Right ventricle myocardium inferior (tissue), 1 donor: ENCODE results near the gene KRTCAP2. TPM values are rescaled to one million over a fixed set of nuclear protein-coding genes. Genes with fewer than 3 reads are reported as not detected.
"Not testable (repeated sequence)": the region's sequence is repeated elsewhere in the genome, so short reads cannot be mapped to it uniquely, and the experiment has no call there.

Experiments used
- ATAC-seq: fragments of 200-7000 bp; cut with Tn5 transposase; one replicate; pipeline ENCODE4 v1.9.1; 2020; ENCODE audit warnings: mild to moderate bottlenecking, moderate library complexity
- DNase-seq: peaks from one replicate; pipeline ENCODE4 v3.0.0; 2021; ENCODE audit errors: missing footprints
- intact Hi-C: fragments of 100-400 bp; cut with DNase I; formaldehyde crosslinking; loops from one replicate; pipeline ENCODE4 v1.11.0; 2022
- total RNA-seq: library from RNA; stranded (reverse); fragmentation: NEBNext Ultra II Directional; extraction: Animal tissue kit (Norgen Biotek cat#: 25700); gene quantifications from one replicate; pipeline ENCODE4 v1.2.1, GENCODE V29; 2021
- donor health status: DM: no; HTN: yes; CAD: no; lungs with severe emphysema.

The KRTCAP2 gene
- total RNA-seq, 1 donor from 2014 or later: 118 TPM

DNA sequence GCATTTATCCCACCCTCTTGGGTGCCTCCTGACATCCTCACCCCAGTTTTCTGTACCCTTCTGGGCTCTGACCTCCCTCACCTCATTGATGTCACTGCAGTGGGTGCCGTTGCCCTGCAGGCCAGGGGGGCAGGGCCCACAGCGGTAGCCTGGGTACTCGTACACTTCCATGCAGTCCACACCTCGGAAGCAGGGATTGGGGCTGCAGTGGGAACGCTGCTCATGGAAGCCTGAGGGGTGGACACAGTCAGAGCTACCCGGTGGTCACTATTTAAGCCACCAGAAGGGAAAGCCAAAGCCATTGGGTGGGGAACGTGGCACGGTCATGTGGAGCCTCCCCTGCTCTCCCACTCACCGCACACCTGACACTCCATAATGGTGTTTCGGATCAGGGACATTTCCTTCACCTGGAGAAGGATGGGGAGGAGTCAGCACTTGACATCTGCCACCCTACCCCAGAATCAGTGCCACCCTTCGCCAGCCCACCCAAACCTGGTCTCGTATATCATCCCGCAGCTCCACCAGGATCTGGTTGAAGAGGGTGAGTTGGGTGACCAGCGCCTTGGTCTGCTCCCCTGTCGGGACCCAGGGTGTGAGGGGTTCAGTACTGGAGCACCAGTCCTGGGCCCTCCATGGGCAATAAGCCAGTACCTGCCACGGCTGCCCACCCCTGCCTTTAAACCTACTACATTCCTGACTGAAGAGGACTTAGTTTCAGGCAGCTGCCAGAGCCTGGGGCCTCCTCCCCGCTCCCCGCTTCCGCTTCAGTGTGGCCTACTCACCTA is 29.8 kb upstream of the KRTCAP2 start:
- DNase-seq (no peak), ATAC-seq (no peak)
- intact Hi-C loops: no loop called here

DNA sequence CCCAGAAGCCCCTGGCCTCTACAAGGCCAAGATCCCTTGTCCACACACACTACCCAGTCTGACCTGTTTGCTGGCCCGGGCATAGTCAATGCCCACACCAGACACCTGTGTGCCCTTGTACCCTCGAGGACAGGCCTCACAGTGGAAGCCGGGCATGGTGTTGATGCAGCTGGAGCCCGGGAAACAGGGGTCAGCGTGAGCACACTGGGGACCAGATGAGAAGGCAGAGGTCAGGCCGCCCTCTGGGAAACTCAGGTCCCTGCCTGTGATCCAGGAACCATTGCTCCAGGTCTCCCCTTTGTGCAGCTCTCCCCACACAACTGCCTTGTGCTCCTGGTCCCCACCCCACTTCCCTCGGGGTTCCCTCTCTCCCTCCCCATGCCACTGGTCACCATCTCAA is 29.1 kb upstream of the KRTCAP2 start:
- DNase-seq: no peak
- intact Hi-C loops: no loop called here
- ATAC-seq: no peak

DNA sequence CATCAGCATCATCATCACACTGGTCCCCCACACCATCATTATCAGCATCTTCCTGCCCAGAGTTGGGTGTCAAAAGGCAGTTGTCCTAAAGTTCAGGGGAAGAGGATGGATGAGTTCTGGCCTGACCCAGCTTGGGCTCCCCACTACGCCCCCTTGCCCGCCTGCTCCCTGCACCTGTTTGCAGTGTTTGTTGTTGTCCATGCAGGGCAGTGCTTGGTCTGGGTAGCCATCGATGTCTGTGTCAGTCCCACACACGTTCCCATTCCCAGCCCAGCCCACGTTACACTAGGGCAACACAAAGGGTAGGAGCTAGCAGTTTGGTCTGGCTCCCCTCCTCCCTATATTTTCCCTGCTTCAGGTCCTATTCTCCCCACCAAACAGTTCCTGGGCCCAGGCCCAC is 27.8 kb upstream of the KRTCAP2 start:
- intact Hi-C loops: no loop called here
- ATAC-seq (no peak), DNase-seq (no peak)

DNA sequence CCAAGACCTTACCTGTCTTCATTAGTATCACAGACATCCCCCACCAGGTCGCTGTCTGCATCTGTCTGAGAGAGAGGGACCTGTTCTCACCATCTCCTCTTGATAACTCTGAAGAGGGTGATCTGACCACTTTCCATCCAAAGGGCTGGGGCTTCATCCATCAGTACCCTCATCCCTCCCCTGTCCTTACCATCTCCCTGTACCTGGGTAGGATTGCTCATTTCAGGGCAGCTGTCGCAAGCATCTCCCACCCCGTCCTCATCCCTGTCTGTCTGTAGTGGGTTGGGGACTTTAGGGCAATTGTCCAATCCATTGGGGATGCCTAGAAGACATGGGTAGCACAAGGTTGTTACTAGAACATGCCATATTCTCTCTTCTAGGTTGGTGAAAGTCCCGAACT is 26.7 kb upstream of the KRTCAP2 start:
- no peak for ATAC-seq
- no peak for DNase-seq
- intact Hi-C loops: no loop called here

DNA sequence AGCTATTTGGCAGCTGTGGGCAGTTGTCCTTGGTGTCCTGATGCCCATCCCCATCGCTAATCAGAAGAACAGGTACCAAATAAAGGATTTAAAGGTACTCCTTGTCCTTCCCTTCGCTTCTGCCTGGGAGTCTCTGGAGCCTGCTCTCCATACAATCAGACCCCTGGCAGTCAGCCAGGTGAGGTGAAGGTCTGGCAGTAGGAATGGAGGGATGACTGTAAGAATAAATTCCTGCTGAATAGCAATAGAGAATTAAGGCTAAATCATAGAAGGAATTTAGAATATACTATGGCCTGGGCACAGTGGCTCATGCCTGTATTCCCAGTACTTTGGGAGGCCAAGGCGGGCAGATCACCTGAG is 25.4 kb upstream of the KRTCAP2 start:
- DNase-seq: no peak
- intact Hi-C loops: no loop called here
- no peak for ATAC-seq

DNA sequence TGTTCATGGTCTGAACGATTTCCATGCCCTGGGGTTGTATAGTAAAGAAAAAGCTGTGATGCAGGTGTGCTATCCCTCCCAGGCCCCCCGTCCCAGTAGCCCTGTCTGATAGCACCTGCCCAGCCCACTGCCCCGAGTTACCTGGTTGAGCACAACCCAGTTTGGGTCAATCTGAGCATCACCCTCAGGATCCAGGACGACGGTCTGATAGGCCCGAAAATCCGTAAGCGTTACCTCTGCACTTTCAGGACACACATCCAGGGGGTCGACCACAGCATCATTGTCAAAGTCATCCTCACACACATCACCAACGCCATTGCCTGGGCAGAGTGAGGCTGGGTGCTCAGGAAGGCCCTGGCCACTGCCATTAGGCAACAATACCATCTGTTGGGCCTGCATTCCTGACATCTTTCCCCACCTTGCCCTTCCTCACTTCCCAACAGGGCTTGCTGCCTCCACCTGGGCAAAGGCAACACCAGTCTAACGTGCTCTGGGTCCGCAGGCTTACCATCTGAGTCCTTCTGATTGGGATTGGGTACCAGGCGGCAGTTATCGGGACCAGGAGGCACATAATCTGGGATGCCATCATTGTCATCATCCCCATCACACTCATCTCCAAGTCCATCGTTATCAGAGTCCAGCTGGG is 24.9 kb upstream of the KRTCAP2 start:
- DNase-seq (no peak), ATAC-seq (no peak)
- intact Hi-C loops: no loop called here

DNA sequence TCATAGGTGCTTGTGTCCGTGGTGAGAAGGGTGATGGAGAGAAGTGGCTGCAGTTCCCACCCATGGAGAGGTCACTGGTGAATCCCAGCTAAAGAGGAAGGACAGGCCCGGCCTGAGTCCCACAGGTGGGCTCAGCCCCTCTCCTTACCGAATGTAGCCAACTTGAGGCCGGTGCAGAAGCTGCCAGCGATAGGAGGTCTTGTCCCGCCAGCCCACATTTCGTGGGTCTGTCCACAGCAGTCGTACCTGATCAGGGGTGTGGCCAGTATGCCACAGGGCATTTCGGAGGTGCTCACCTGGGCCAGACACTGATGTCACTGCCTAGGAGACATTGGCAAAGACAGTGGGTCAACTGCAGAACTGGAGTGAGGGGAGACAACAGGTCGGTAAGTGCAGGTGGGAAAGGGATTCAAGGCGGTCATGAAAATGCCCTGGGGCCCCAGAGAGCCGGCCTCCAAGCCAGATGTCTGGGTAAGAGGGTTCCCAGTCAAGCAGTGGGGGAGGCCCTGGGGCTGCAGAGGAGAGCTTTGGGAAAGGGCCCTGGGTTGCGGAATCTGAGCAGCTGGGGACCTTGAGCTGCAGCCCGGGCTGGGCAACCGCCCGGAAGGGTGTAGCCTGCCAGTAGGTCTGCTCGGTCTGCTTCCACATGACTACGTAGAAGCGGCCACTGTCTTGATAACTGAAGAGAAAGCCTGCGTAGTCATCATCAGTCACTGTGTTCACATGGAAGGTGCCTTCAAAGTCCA is 24.0 kb upstream of the KRTCAP2 start:
- no peak for DNase-seq
- ATAC-seq: no peak
- intact Hi-C loops: no loop called here

DNA sequence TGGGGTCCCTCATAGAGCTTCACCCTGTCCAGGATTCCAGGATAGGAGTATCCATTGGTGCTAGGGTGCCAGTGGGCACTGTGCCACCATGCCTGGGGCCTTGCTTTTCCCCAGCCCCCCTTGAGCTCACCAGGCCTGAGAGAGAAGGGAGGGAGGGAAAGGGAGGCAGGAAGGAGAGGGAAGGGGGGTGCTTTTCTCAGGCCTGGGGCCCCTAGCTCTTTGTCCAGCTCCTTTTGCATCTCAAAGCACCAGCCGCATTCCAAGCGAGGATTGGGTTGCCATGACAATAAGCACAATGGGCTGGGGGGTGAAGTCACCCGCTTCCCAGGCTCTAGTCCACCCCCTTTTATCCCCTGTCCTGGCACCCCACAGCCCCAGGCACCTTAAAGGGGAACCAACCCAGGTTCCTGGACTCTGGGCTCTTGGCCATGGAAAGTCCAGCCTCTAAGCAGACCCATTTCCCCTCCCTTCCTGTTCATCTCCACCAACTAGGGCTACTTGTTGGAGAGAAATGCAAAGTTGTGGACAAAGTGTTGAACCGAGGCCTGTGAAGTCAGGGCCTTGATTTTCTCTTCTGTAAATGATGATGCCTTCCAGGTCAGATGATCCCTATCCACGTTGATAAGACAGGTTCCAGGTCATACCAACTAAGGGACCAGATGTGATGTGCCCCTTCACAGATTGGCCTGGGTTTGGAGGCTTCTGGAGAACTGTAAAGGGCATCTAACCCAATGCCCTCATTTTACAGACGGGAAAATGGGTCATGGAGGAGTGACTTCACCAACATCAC is 23.2 kb upstream of the KRTCAP2 start:
- no peak for DNase-seq
- no peak for ATAC-seq

DNA sequence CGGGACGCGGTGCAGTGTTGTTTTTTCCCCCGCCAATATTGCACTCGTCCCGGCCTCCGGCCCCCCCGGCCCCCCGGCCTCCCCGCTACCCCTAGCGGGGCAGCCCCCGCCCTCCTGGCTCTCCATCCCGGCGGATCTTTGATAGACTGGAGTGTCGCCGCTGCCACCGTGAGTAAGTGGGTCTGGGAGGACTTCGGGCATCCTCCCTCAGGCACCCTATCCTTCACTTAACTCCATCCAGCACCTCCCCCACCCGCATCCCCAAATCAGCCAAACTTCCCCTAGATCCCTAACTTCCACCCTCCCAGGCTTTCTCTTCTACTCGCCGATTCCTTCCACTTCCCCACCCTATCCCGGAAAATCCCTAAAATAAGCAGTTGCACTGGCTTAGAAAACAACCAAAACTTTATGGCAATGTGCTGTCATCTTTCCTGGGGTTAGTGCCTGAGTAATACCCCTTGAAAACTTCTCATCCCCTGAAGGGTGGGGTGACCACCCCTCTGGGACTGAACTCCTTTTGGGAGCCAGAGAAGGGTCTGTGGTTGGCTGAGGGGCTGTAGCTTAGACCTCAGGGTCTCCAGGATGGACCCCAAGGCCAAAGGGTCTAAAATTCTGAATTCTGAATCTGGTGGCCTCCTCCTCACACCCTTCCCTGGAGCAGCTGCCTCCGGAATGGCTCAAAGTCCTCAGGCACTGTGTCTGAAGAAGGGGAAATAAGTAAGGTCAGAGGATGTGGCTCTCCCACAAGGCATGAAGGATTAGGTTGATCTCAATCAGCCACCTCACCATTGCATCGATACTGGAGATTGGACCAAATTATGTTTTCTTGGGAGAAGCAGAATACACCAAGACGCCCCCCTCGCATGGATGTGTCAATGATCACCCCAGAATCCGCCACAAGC is 22.3 kb upstream of the KRTCAP2 start:
- no peak for DNase-seq
- ATAC-seq: no peak

More for the DNA sequence above, 23.2 kb upstream of the KRTCAP2 start:
- intact Hi-C loops: no loop called here

DNA sequence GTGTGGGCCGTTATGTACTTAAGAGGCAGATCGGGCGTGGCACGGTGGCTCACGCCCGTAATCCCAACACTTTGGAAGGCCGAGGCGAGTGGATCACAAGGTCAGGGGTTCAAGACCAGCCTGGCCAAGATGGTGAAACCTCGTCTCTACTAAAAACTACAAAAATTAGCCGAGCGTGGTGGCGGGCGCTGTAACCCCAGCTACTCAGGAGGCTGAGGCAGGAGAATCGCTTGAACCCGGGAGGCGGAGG is 20.8 kb upstream of the KRTCAP2 start:
- ATAC-seq, intact Hi-C loops, DNase-seq: not testable (repeated sequence)

More for the DNA sequence above, 22.3 kb upstream of the KRTCAP2 start:
- intact Hi-C loops: no loop called here

DNA sequence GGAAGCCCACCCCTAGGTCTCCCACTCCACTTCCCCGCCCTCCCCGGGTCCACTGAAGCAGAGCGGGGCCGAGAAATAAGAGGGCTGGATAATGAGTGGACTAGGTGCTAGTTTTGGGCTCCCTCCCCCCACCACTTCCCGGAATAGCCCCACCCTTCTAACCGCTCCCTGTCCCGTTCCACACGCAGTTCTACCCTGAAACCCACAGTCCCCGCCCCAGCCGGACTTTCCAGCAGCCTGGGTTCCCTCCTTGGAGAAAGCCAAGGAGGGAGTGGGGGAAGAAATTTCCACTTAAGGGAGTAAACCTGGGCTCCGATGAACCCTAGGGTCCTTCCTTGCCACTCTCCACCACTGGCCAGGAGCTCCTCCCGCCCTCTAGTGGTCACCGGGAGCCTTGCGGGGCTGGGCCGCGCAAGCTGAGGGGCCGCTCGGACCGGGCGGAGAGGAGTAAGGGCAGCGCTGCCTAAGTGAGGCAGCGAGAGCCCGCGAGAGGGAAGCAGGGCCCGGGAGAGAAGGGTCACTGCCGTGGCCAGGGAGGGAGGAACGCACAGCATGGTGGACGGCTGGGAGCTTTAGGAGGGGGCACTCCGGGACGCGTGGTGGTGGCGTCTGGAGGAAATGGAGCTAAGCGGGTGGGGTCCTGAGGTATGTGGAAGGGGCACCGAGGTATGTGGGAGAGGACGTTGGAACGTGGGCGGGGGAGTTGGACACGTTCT is 20.3 kb upstream of the KRTCAP2 start:
- ATAC-seq (peak; percentile 87), DNase-seq (peak; percentile 91)
- intact Hi-C loops: no loop called here

DNA sequence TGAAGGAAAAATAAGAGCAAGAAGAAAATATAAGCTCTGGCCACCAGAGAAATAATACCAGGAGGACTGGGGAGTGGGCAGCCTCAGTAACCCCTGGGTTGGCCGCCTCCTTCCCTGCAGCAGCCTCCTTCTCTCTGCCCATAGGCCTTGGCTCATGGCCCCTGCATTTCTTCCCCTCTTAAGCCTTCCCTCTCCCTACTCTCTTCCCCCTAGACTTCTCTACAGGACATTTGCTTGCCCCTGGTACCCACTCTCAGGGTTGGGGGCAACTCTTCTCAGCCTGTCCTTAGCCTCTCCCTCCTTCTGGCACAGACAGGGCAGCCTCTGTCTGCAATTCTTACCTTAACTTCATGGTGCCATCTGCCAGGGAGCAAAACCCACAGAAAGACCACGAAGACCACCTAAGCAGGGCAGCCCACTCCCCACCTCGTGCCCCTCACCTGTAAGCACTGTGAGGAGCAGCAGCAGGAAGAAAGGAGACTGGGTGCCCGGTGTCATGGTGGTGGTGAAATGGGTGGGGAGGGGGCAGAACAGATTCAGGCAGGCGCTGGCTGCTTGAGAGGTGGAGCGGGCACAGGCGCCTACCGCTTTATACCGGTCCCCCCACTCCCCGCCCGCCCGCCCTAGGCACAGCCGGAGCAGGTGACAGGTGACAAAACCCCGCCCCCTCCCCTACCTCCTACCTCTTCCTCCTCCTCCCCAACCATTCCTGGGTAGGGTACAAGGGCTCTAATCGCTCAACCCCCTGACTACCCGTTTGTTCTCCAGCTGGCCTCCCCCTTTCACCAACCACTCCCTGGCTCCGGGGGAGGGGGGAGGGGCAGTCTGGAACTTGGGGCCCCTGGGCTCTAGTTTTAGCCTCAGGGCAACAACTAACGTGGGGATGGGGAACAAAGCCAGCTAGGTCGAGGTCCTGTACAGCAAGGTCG is 19.5 kb upstream of the KRTCAP2 start:
- DNase-seq: no peak
- intact Hi-C loops: no loop called here
- peak; percentile 1 for ATAC-seq

DNA sequence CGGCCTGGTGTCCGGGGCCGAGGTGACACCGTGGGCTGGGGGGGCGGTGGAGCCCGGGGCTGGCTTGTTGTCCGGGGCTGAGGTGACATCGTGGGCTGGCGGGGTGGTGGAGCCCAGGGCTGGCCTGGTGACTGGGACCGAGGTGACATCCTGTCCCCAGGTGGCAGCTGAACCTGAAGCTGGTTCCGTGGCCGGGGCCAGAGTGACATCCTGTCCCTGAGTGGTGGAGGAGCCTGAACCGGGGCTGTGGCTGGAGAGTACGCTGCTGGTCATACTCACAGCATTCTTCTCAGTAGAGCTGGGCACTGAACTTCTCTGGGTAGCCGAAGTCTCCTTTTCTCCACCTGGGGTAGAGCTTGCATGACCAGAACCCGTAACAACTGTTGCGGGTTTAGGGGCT is 18.8 kb upstream of the KRTCAP2 start:
- ATAC-seq (no peak), DNase-seq (no peak)
- intact Hi-C loops: no loop called here

DNA sequence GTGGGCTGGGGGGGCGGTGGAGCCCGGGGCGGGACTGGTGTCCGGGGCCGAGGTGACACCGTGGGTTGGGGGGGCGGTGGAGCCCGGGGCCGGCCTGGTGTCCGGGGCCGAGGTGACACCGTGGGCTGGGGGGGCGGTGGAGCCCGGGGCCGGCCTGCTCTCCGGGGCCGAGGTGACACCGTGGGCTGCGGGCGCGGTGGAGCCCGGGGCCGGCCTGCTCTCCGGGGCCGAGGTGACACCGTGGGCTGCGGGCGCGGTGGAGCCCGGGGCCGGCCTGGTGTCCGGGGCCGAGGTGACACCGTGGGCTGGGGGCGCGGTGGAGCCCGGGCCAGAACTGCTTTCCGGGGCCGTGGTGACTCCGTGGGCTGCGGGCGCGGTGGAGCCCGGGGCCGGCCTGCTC is 16.8 kb upstream of the KRTCAP2 start:
- DNase-seq, ATAC-seq: not testable (repeated sequence)

DNA sequence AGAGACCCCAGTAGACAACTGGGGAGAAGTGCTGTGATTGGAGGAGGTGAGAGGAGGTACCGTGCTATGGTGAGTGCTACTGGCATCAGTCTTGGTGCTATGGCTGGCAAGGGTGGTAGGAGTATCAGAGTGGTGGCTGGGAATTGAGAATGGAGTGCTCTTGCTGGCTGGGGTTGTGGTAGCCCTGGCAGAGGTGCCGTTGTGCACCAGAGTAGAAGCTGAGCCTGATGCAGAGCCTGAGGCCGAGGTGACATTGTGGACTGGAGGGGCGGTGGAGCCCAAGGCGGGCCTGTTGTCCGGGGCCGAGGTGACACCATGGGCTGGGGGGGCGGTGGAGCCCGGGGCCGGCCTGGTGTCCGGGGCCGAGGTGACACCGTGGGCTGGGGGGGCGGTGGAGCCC is 15.2 kb upstream of the KRTCAP2 start:
- ATAC-seq (no peak), DNase-seq (no peak)
- intact Hi-C loops: no loop called here

More for the DNA sequence above, 16.8 kb upstream of the KRTCAP2 start:
- intact Hi-C loops: not testable (repeated sequence)

DNA sequence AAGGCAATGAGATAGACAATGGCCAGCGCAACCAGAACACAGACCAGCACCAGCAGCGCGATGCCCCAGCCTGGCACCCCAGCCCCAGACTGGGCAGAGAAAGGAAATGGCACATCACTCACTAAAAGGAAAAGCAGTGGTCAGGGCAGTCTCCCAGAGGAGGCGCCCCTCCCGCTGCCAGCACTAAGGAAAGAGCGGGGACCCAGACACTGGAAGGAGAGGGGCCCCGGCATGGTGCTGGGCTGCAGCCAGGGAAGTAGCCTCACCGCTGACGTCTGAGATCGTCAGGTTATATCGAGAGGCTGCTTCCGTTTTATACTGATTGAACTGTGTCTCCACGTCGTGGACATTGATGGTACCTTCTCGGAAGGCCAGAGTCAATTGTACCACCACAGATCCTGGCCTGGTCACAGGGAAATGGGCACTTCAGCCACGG is 14.4 kb upstream of the KRTCAP2 start:
- intact Hi-C loops: no loop called here
- no peak for ATAC-seq
- DNase-seq: no peak
